Motor neuron (in vitro differentiated cells): ENCODE measurements around the gene SCIN. TPM values are rescaled to one million over a fixed set of nuclear protein-coding genes. Genes with fewer than 3 reads are reported as not detected.
"Not testable (repeated sequence)": the region's sequence is repeated elsewhere in the genome, so short reads cannot be mapped to it uniquely, and the experiment has no call there.

Experiments used
- ATAC-seq, 8 experiments: fragments of 200-7000 bp; cut with Tn5 transposase; replicated peaks in 6 of 8; 2 replicates each; pipeline ENCODE4 v1.8.0; 2021; ENCODE audit warnings: mild to moderate bottlenecking in 8 of 8, moderate library complexity in 8 of 8
- H3K27ac ChIP-seq, 2 donors: fragments of 250-450 bp; sonication (Bioruptor Pico); 2 replicates each; pipeline ENCODE4 v1.9.0; 2021; ENCODE audit warnings: antibody characterized with exemption in 2 of 2, mild to moderate bottlenecking in 2 of 2, moderate library complexity in 1 of 2
- H3K4me1 ChIP-seq, 2 donors: fragments of 250-450 bp; sonication (Bioruptor Pico); replicated peaks in 1 of 2; 2 replicates each; pipeline ENCODE4 v1.6.1; 2021; ENCODE audit warnings: antibody characterized with exemption in 2 of 2, mild to moderate bottlenecking in 2 of 2, moderate library complexity in 1 of 2
- H3K4me3 ChIP-seq, 5 donors: fragments of 250-450 bp; sonication (Bioruptor Pico); 2 replicates each; pipeline ENCODE4 v1.9.0; 2021; ENCODE audit warnings: antibody characterized with exemption in 5 of 5, mild to moderate bottlenecking in 5 of 5, moderate library complexity in 4 of 5
- WGBS, 10 experiments: fragments of 450-650 bp; shearing (Covaris generic); methylation state at CpG; one replicate each; pipeline ENCODE4 v1.0.0; 2022; 5-methylcytosine and 5-hydroxymethylcytosine counted together
- in situ Hi-C, 9 experiments: fragments of 400-800 bp; cut with MboI; loops; one replicate each; pipeline ENCODE4 v1.15.0; 2021; ENCODE audit warnings: low sequenced_read_pairs in 9 of 9, low pct_unique_long_range_greater_than_20kb in 2 of 9; ENCODE audit not compliant: unreplicated experiment in 9 of 9
- total RNA-seq, 8 experiments: library from RNA; unstranded; fragments of 300-600 nt; gene quantifications; 2 replicates each; pipeline versions ENCODE4 v1.2.3 to v1.2.4, GENCODE V29; 2022

SCIN gene
- total RNA-seq, 8 experiments from 2014 or later = 0.37 to 153 (median 2.4) TPM

GRCh38 chr7:12552876-12553275 lies 17.6 kb upstream of the SCIN start:
- H3K27ac ChIP-seq = no peak overlapping the region
- WGBS, 10 experiments = 78 to 100% (median 90%) methylated on average over 1 of the region's 1 CpG
- H3K4me3 ChIP-seq = no peak overlapping the region
- no peaks in the 10 kb centered on the region for H3K4me1 ChIP-seq
- no peak for ATAC-seq
- in situ Hi-C loops = no loop called here

DNA sequence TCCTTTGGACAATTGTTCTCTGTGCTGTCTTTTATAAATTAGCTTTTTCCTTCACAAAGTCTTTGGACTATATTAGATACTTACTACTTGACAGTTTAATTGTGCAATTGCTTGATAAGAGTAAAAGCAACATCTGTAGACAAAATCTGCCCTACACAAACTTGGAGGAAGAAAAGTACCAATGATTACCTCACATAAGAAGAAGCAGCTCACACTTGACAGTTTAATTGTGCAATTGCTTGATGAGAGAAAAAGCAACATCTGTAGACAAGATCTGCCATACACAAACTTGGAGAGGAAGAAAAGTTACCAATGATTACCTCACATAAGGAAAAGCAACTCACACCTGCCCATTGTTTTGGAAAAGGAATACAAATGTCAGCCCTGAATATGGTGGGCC lies 17.1 kb upstream of the SCIN start:
- Histone ChIP-seq H3K27ac (no peak overlapping the region), H3K4me3 (no peak overlapping the region), H3K4me1 (no peaks in the 10 kb centered on the region)
- in situ Hi-C loops = no loop called here
- ATAC-seq = no peak

- H3K4me1 ChIP-seq = no peaks in the 10 kb centered on the region
- H3K4me3 ChIP-seq = no peak overlapping the region
- no peak overlapping the region for H3K27ac ChIP-seq
- ATAC-seq = no peak
- WGBS, 10 experiments = 49 to 100% (median 86%) methylated on average over 1 to 2 of the region's 2 CpGs; no CpG with 5 or more reads in 1 of the 10 experiments
- in situ Hi-C loops = no loop called here
These were observed 16.2 kb upstream of the SCIN start for GRCh38 chr7:12554351-12554750.

- WGBS, 10 experiments = 0 to 88% (median 72%) methylated on average over 1 to 4 of the region's 6 CpGs
- no peak overlapping the region for H3K27ac ChIP-seq
- no peaks in the 10 kb centered on the region for H3K4me1 ChIP-seq
- peak in 1 of 8 experiments; percentile 79 for ATAC-seq
- no peak overlapping the region for H3K4me3 ChIP-seq
- in situ Hi-C loops = no loop called here
These were observed 15.6 kb upstream of the SCIN start for GRCh38 chr7:12554872-12555271.

DNA sequence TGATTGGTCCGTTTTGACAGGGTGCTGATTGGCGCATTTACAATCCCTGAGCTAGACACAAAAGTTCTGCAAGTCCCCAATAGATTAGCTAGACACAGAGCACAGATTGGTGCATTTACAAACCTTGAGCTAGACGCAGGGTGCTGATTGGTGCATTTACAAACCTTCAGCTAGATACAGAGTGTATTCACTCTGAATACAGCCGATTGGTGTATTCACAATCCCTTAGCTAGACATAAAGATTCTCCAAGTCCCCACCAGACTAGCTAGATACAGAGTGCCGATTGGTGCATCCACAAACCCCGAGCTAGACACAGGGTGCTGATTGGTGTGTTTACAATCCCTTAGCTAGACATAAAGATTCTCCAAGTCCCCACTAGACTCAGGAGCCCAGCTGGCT lies 14.8 kb upstream of the SCIN start:
- H3K4me3 ChIP-seq, in situ Hi-C loops, H3K27ac ChIP-seq, H3K4me1 ChIP-seq, ATAC-seq: not testable (repeated sequence)
- 40 to 100% (median 96%) methylated on average over 1 to 5 of the region's 6 CpGs; no CpG with 5 or more reads in 6 of the 10 experiments for WGBS, 10 experiments

DNA sequence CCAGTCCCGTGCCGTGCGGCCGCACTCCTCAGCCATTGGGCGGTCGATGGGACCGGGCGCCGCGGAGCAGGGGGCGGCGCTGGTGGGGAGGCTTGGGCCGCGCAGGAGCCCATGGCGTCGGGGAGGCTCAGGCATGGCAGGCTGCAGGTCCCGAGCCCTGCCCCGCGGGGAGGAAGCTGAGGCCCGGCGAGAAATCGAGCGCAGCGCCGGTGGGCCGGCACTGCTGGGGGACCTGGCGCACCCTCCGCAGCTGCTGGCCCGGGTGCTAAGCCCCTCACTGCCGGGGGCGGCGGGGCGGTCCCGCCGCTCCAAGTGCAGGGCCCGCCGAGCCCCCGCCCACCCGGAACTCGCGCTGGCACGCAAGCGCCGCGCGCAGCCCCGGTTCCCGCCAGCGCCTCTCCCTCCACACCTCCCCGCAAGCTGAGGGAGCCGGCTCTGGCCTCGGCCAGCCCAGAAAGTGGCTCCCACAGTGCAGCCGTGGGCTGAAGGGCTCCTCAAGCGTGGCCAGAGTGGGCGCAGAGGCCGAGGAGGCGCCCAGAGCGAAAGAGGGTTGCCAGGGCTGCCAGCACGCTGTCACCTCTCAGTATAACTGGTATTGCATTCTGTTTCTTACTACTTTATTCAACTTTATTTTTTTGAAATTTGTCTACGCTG lies 14.3 kb upstream of the SCIN start:
- ATAC-seq, in situ Hi-C loops, H3K4me1 ChIP-seq, H3K27ac ChIP-seq, H3K4me3 ChIP-seq: not testable (repeated sequence)
- 97 to 100% (median 100%) methylated on average over 1 to 7 of the region's 60 CpGs; no CpG with 5 or more reads in 5 of the 10 experiments for WGBS, 10 experiments

GRCh38 chr7:12557282-12557681 lies 13.2 kb upstream of the SCIN start:
- no peak for ATAC-seq
- Histone ChIP-seq H3K27ac (no peak overlapping the region), H3K4me1 (no peaks in the 10 kb centered on the region), H3K4me3 (no peak overlapping the region)
- in situ Hi-C loops = no loop called here
- 55 to 95% (median 85%) methylated on average over 1 to 7 of the region's 7 CpGs for WGBS, 10 experiments

DNA sequence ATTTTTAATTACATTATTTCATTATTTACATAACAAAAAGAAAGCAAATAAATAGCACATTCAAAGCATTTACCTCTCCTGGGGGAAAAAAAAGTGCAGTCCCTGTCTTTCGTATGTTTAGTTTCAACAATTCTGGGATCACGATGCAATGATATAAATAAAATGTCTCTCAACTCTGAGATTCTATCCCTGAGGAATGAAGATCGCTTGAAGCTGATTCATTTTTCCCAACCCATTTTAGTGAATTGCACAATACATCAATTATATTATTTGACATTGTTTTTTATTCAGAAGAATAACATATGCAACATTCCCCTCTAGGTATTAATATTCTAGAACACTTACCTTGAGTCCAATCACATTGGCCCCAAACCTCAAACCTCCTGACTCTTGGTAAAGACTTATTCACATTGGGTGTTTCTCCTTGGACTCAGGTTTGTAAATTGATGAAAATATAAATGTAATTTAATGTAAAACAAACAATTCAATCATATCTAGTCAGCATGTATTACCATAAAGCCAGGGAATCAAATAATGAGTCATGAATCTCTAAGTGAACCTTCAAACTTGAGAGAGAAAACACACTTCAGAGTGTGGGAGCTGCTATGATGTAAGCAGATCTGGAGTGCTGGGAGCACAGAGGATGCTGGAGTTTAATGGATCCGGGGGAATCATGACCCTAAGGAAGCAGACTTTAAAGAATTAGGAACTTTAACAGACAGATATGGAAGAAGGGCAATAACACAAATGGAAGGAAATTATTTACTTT lies 5.3 kb upstream of the SCIN start:
- peak in 3 of 8 experiments; percentile 82 to 92 (median 89) for ATAC-seq
- H3K4me3 ChIP-seq = no peak overlapping the region
- 24 to 100% (median 82%) methylated on average over 1 to 4 of the region's 4 CpGs for WGBS, 10 experiments
- in situ Hi-C loops = no loop called here
- no peaks in the 10 kb centered on the region for H3K4me1 ChIP-seq
- no peak overlapping the region for H3K27ac ChIP-seq

DNA sequence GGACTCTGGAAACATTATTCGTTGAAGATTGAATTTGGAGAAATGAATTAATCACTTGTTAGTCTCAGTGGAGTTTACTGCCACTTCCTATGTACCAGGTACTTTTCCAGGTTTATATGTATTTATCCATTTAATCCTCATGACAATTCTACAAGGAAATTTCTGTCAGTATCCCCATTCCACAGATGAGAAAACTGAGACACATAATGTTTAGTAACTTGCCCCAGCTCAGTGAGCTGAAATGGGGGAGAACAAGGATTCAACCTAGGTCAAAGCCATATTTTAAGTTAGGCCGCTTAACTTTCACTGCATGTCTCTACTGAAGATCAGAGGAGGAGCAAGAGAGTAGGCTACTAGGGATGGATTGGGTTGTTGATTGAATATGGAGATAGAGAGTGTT lies 4.6 kb upstream of the SCIN start:
- no peak for ATAC-seq
- in situ Hi-C loops = no loop called here
- no peaks in the 10 kb centered on the region for H3K4me1 ChIP-seq
- WGBS, 10 experiments = 14 to 100% (median 83%) methylated on average over 1 to 2 of the region's 2 CpGs; no CpG with 5 or more reads in 1 of the 10 experiments
- H3K27ac ChIP-seq = no peak overlapping the region
- no peak overlapping the region for H3K4me3 ChIP-seq

DNA sequence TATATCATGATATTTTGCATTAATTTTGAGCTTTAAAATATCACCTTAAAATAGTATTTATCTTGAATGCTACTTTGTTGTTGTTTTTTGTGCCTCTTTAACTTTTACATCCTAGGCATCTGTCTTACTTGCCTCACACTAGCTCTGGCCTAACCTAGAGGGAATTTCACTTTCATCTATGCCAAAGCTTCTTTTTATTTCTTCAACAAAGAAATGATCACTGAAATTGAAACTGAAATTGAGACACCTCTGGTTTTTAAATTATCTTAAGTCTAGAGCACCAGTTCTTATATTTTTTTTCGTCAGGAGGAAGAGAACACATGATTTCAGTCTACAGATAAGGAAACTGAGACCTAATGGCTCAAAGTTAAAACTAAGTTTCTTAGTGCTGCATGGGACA lies 3.5 kb upstream of the SCIN start:
- no peak for ATAC-seq
- Histone ChIP-seq H3K4me1 (no peaks in the 10 kb centered on the region), H3K4me3 (no peak overlapping the region), H3K27ac (no peak overlapping the region)
- in situ Hi-C loops = no loop called here
- 0 to 100% (median 78%) methylated on average over 1 of the region's 1 CpG; no CpG with 5 or more reads in 2 of the 10 experiments for WGBS, 10 experiments

DNA sequence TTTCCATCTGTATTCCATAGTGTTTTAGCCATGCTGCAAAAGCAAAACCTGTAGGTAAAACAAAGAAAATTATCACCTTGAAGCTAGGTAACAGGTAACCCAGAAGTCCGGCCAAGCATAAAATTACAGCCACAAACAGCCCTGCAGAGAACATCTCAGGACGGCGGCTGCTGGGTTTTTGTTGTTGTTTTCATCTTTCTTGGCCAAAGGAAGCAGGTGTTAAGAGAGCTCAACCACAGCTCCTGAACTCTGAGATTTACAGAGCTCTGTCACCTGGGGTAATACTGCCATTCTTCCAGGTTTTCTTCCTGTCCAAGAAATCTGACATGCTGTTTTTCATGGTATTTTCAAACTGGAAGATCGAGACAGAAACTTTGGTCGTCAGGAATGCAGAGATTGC lies 847 bp upstream of the SCIN start:
- Histone ChIP-seq H3K4me3 (no peak overlapping the region), H3K27ac (no peak overlapping the region), H3K4me1 (no peaks in the 10 kb centered on the region)
- WGBS, 10 experiments = 17 to 80% (median 61%) methylated on average over 1 to 5 of the region's 5 CpGs; no CpG with 5 or more reads in 2 of the 10 experiments
- no peak for ATAC-seq
- in situ Hi-C loops = no loop called here

DNA sequence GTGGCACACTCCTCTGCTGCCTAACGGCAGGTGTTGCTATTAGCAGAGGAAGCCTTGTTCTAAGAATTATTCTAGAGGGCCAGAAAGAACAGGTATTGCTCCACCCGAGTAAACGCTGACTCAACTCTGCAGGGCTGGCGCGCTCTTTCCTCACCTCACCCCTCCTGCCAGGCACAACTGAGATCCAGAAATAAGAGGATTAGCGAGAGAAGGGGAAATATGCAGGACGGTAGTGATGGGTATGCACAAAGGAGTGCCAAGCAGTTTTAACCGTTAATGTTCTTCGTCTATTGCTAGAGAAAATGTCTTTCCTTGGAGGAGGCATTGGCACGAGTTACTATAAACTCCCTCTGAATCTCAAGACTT lies 369 bp upstream of the SCIN start:
- Histone ChIP-seq H3K4me3 (peak overlapping the region; percentile 33 to 45 (median 42)), H3K4me1 (no peaks in the 10 kb centered on the region), H3K27ac (no peak overlapping the region)
- ATAC-seq = peak; percentile 38 to 75 (median 70)
- in situ Hi-C loops = no loop called here
- whole genome bisulfite sequencing, 10 experiments = 0 to 29% (median 12%) methylated on average over 1 to 7 of the region's 10 CpGs; no CpG with 5 or more reads in 2 of the 10 experiments

- H3K4me3 ChIP-seq = no peak overlapping the region
- no peak overlapping the region for H3K27ac ChIP-seq
- no peaks in the 10 kb centered on the region for H3K4me1 ChIP-seq
- WGBS, 10 experiments = 37 to 95% (median 73%) methylated on average over 1 to 5 of the region's 5 CpGs; no CpG with 5 or more reads in 1 of the 10 experiments
- ATAC-seq = no peak
- in situ Hi-C loops = no loop called here
These were observed 1.2 kb downstream of the SCIN start for GRCh38 chr7:12571691-12572090.
